Activated T-helper 9 cell treated with anti-CD3 and anti-CD28 coated beads, Interleukin-2, amount 50 U/mL, for 16 hours (primary cell): ENCODE results near the gene EXT2.

Experiments
- DNase-seq: peaks from one replicate; pipeline ENCODE4 v3.0.0-alpha.2; 2020; ENCODE audit warnings: low read depth

Gene EXT2

DNA sequence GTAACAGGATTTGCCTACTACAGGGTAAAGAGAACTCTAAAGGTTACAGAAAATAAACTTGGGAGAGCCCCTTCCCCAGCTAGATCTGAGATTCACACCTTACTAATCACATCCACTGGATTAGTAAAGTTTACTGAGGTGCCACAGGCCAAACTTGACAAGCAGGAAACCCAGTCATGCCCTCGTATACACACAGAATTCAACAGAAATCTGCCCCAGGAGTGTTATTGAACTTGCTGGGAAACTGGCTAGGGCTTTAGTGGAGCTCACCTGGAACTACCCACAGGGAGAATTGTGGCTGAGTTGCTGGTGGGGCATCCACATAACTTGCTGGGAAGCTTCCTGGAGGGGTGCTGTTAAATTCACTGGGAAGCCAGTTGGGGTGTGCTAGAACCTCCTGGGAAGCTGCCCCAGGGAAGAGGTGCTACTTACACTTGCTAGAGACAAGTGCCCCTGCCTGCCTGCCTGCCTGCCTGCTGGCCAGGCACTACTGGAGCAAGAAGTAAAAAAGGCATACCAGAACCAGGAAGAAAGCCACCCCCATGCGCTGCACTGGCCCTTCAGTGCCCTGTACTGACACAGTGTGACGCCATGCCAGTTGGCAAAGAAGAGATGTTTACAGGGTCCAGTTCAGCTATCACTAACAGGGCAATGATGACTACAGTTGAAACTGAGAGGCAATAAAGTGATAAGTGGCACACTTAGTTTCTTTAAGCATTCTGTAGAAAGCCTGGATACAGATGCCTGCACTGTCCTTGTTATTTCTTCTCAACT lies 108.0 kb downstream of the EXT2 start:
- DNase-seq = no peak

DNA sequence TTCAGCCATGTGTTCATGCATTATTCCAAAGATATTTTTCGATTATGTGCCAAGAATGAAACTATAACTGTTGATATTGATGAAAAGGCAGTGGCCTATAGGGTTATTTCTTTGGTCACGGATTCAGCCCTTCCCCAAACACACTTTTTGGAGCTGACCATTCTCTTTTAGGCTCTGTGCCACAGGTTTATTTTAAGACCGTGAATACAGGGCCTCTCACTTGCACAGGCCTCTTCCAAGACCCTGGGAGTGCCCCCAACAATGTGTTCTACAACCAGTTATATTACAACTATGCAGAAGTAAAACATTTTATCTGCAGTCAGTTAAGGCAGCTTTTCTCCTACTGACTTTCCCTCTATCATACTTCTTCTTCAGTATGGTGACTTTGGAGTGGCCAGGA lies 109.9 kb downstream of the EXT2 start:
- DNase-seq = no peak

DNA sequence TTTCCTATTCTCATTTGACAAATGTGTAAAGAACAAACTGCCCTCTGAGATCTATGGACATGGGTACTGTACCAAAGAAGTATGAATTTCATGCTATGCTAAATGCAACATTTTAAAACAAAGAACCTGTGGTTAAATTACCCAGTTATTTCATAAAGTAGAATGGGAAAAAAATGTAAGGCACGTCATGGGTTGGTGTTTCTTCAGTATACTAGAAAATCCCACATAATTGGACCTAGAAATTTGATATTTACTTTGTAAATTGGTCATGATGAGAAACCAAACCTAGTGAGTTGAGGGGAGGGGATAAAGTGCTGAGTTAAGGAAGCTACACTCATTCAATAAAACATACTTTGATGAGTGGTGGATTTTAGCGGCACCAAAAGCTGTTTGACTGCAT lies 110.4 kb downstream of the EXT2 start:
- DNase-seq = no peak

DNA sequence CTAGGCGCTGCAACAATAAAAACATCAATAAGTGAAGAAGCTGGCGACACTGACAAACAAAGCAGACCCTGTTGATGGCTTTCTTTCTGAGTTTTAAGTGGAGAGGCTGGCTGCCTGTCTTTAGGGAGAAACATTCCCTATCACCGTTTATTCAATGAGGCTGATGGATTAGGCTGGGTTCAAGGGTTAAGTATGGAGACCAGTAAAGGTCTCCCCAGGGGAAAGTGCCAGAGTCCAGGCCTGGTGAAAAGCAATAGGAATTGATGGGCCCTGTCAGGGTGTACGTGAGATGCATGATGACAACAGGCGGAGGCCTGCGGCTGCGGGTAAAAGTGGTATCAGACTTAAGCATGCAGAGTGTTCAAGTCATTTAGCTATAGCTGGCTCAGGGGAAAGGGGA lies 111.8 kb downstream of the EXT2 start:
- no peak for DNase-seq

DNA sequence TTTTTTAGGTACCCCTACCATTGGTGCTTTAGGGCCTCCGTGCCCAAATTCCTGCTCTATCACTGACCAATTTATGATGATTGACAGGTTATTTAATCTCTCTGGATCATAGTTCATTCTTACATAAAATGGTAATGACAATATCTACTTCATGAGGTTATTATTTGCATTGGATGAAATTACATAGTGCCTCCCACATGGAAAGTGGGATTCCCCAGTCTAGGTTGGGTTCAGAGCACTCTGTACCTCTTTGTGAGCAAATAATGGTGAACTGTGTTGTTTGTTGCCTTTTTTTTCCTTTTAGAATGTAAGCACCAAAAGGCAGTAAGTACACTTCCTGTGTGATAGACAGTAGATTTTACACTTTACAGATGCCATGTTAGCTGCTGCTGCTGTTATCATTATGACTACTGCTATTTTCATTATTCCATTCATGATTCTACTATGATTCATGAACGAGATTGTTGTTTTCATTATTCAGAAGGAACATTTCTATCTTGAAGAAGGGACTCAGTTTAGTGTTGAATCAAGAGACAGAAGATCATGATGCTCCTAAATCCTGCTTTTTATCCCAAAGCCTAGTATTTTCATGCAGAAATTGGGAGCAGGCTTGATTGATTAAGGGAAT lies 113.6 kb downstream of the EXT2 start:
- DNase-seq = no peak

DNA sequence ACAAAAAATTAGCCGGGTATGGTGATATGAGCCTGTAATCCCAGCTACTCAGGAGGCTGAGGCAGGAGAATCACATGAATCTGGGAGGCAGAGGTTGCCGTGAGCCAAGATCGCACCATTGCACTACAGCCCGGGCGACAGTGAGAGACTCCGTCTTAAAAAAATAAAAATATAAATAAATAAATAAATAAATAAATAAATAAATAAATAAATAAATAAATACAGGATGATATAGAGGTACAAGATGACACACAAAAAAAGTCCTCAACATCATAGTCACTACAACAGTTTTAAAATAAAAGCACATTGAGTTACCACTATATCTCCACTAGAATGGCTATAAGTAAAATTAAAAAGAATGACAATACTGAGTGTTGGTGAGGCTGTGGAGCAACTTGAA lies 116.7 kb downstream of the EXT2 start:
- DNase-seq = no peak

DNA sequence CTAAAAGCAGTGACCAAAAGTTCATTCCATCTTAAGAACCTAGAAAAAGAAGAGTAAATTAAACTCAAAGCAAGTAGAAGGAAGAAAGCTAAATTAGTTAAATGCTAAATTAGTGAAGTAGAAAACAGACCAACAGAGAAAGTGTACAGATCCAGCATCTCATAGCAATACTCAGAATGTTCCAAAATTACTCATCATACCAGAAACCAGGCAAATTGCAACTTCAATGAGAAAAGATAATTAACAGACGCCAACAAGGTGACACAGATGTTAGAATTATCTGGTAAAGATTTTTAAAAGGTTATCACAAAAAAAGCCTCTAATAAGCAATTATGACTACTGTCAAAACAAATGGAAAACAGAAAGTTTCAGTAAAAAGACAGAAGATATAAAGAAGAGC lies 117.7 kb downstream of the EXT2 start:
- DNase-seq = no peak

DNA sequence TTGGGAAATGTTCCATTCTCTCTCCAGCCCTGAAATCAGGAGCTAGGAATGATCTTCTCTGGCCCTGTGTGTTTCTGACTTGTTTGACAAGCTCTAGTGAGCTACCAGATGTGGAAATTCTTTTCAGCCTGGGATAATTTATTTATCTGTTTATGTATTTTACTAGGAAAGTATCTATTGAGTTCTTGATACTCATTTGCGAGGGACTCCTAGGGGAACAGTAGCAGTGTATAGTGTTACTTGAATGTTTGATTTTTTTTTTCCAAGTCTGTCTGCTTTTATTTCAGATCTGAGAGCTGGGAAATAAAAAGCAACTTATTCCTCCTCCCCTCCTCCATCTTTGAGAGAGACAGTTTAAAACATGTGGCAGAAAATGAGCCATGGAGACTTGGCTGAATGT lies 122.0 kb downstream of the EXT2 start:
- no peak for DNase-seq

DNA sequence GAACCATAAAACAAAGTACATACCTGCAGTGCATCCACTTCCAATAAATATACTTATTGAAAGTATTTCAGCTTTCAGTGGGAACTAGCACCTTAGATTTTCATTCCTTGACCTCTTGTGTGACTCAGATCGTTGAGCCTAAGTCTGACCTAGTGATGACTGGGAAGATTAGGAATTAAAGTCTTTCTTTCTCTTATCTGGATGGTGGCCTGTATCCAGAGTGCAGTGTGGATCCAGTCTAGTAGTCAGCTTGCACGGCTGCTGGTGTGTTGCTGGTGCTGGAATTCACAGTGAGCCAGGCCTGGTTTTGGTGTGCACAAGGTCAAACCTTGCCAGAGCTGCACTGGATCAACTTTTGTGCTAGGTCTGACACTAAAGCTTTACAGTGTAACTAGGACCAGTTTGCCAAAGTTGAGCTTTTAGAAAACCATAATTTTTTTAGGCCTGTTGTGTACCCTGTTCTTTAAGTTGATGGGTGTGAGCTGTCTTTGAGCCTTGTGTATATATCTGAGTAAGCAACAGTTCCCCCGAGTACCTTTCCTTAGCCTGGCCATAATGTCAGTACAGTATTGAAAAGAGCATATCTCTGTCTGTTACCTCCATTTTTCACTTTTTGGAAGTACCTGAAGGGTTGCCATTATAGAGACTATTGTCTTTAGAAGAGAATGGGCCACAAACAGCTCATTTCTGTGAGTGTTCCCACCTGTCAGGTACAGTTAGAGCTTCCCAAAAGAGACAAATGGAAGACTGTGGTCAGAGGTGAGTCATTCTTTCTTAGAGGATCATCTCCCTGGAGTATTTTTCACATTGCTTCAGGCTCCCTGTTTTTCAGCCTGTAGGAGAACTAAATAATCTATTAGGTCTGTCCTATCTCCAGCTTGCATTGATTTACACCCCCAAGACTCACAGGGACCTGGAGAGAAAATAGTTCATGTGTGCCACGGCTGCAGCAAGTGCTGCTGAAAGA lies 124.6 kb downstream of the EXT2 start:
- no peak for DNase-seq

DNA sequence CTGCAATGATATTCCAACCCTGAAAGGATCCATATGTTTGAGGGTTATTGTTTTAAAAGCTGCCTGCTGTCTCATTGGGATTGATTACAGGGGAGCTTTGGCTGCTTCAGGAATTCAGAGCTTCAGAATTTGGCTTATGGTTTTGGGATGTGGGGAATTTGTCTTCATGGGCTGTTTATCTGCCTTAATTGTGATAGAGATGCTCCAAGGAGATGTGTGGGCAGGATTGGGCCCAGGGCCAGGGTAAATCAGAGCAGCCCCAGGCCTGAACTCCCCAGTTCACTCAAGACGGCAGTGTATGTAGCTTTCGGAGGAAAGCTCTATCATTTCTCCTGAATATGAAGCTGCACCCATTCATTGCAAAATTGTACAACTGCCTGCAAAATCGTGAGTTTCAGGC lies 126.0 kb downstream of the EXT2 start:
- DNase-seq = no peak

DNA sequence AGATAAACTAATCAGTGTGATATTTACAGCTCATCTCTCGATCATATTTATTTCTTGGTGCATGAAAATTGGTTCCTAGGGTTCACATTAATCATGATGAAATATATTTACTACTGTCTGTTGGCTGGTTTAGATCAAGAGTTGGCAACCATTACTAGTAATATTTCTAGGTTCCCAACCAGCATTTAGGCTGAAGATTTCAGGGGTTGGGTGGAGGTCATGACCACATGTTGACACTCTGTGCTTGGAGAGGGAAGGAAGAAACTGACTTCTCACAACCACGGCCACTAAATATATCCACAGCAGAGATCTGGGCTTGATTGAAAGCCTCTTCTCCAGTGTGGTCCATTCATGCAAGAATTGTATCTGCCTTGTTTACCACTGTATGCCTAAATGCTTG lies 126.5 kb downstream of the EXT2 start:
- DNase-seq = no peak

DNA sequence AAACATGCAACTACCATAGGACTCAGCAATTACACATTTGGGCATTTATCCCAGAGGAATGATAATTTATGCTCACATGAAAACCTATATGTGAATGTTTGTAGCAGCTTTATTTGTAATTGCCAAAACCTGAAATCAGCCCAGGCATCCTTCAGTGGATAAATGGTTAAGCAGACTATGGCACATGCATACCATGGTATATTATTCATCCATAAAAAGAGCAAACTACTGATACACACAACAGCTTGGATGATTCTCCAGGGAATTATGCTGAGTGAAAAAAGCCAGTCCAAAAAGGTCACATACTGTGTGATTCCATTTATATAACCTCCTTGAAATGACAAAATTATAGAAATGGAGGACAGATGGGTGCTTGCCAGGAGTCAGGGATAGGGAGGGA lies 127.8 kb downstream of the EXT2 start:
- DNase-seq = no peak

DNA sequence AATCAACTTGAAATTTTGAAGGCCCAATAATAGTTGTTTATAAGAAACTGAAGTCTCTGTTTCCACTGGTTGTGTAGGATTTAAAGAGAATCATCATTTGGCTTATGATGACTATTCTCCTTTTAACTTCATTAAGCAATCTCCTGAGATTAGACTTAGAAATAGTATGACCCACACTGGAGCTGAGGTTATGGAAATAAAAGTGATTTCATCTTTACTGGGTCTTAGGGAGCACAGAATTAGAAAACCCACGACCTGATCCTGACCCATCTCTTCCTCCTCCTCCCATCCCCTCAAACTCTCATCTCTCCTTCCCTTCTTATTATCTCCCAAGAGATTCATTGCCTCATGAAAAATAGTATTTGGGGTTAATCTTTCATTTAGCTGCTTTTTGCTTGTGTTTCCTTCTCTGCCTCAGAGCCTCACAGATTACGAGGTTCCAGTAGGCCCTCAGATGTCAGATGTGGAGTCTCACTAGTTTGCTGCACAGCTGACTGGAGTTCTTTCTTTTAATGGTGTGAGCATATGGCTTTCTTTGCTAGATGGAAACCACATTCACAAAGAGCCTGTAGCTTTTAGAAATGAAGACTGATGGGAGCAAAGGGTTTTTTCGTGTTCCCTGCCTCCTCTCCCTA lies 129.5 kb downstream of the EXT2 start:
- DNase-seq = no peak

DNA sequence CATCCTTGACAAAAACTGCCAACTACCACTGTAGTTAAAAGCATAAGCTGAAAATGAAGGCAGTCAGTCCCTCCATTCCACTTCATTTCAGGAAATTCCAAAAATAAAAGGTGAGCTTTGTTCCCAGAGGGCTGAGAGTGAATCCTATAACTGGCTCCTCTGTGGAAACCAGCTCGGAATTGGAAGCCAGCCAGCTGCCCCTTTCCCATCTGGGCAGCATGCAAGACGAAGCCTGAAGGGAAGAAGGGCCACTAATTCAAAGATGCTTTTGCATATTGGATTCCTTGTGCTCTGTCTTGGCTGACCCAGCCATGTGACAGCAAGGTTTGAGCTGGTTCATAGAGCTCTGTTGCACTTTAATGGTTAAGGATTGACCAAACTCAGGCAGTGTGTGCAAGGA lies 131.0 kb downstream of the EXT2 start:
- no peak for DNase-seq

DNA sequence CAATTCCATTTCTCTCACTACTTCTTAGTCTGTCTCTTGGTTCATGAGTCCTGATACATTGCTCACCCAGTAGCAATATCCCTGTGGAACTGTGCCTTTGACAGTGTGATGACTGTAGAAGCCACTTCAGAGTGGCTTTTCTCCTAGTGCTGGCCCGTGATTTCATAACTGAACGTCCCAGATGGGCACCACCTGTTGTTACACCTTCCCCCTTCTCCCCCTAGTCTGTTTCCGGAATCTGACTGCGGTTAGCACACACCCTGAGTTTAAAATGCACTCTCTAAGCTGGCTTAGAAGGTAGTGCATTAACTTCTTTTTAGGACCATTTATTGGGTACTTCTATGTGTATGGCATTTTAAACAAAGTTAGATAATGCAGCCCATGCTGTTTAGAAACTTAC lies 131.5 kb downstream of the EXT2 start:
- no peak for DNase-seq

DNA sequence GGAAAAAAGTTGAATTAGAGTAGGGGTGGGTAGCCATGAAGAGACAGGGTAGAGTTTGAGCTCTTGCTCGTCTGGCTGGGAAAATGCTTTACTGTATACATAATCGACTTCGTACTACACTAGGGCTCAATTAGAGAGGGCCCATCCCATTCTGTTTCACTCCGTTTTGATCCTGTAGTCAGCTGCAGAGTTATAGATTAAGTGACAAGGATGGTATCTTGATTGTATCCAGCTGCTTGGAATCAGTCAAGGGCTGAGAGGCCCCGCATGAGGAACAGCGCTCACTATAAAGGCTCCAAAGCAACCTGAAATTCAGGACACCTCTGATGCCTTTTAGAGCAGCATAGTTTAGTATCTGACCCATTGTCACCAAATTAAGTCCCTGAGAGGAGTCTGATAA lies 132.9 kb downstream of the EXT2 start:
- DNase-seq = no peak

DNA sequence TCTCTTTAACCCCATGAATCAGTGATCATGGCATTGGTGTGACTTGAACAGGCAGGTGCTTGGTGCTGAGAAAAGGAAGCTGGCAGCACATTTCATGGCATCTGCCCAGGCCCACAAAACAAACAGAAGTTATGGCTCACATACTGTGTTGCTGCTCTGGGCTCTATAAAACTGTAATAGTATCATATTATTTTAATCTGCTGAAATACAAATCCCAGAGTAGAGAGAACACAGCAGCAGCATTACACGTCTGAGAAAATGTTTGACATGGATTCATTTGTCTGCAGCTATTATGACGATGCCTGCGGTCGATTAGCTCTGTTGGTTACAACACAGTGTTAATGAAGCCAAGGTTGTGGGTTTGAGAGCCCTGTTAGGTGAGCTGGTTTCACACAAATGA lies 133.6 kb downstream of the EXT2 start:
- DNase-seq = no peak

DNA sequence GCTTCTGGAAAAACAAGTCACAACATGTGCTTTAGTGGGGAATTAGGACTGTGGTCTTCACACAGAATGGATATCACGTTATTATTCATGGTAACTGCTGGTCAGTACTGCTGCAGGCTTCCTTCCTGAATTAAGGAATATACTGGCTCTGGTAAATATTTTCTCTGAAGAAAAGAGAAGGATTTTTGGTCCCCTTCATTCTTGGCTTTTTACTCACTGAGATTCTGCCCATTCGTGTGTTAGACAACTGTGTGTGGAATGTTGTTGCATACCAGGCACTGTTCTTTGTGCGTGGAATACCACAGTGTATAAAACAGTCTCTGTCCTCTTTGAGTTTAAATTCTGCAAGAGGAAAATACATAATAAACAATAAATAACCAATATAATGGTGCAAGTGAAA lies 134.1 kb downstream of the EXT2 start:
- no peak for DNase-seq

DNA sequence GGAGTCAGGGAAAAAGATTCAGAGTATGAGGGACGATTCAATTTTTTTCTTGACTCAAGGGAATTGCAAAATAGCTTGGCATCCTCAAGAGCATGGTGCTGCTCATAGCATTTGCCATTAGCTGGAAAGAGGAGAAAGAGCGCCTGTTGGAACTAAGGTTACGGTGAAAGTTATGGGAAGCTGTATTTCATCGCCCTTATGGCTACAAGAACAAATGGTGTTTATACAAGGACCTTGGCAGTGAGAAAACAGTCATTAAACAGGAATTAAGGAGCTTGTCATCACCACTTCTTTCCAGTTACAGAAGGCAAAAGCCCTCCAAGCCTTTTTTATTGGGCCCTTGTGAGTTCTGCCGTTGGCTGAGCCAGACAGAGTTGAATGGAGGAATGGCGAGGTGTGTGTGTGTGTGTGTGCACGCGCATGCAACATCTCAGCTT lies 140.3 kb downstream of the EXT2 start:
- DNase-seq = no peak

DNA sequence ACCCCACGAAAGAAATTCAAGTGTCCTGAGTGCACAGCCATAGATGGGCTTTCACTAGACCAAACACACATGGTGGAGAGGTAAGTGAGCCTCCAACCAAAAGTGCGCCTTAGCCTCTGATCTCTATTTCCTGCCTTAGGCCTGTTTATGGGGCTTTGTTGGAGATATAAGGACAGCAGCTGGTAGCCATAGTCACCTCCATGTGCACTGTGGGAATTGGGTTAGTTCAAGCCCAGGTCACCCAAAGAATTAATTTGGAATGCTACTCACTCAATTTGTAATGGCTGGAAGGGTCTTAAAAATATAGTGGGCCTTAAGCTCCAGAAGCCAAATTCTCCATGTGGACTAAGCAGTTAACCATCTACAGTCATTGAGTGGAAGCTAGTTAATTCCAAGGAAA lies 140.8 kb downstream of the EXT2 start:
- DNase-seq = no peak

DNA sequence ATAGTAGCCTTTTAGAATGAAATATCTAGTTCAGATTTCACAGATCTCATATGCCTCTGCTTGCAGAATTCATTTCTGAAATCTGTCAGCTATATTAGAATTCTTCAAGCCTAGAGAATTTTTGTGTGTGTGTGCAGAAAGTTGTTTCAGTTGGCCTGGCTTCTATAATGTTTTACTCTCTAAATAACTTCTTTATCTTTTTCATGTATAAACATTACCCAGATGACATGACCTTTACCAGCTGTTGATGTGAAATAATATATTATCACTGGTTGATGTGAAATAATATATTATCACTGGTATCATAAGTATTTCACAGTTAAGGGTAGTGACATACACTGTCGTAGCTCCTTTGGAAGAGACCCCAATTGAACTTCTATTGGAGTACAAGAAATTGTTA lies 141.7 kb downstream of the EXT2 start:
- DNase-seq = no peak

DNA sequence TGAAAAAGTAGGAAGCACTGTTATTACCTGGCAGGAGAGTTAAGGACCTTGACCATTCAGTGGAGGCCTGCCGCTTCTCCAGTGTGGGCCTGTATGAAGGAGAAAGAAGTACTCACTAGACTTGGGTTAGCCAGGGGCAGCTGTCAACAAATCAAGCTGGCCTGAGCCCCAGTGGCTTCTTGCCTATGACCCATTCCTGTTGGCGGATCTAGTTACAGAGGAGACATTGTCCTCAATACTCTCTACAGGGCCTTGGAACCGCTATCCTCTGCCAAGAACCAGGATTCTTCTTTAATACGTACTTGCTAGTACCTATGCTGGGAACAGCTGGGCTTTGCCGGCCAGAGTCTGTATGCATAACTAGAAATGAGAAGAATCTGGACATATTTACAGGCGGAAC lies 146.4 kb downstream of the EXT2 start:
- DNase-seq = no peak
